Vagina (tissue), 2 donors: ENCODE results near the gene DNPEP.
"Not testable (repeated sequence)": the region's sequence is repeated elsewhere in the genome, so short reads cannot be mapped to it uniquely, and the experiment has no call there.

Experiments used
- POLR2A ChIP-seq, 2 donors: fragments of 450-650 bp; IDR thresholded peaks; one replicate each; pipeline ENCODE4 v1.6.1; 2017; ENCODE audit warnings: antibody characterized with exemption in 2 of 2, mild to moderate bottlenecking in 2 of 2, moderate library complexity in 2 of 2
- POLR2AphosphoS5 ChIP-seq, 2 donors: sonication (generic); formaldehyde crosslinking; IDR thresholded peaks; one replicate each; pipeline ENCODE4 v1.9.0; 2017; ENCODE audit warnings: antibody characterized with exemption in 2 of 2, mild to moderate bottlenecking in 2 of 2, low read depth in 1 of 2; ENCODE audit not compliant: insufficient read depth in 1 of 2
- TF ChIP-seq, protein P1 (sequence below), 3 experiments: fragments of 450-650 bp in 2 of 3; fragments of 200-600 bp in 1 of 3; sonication (generic) in 1 of 3; IDR thresholded peaks; one replicate each; pipeline ENCODE4 v1.5.1; 2017 to 2019; ENCODE audit warnings: antibody characterized with exemption in 3 of 3, mild to moderate bottlenecking in 2 of 3, moderate library complexity in 2 of 3

DNA sequence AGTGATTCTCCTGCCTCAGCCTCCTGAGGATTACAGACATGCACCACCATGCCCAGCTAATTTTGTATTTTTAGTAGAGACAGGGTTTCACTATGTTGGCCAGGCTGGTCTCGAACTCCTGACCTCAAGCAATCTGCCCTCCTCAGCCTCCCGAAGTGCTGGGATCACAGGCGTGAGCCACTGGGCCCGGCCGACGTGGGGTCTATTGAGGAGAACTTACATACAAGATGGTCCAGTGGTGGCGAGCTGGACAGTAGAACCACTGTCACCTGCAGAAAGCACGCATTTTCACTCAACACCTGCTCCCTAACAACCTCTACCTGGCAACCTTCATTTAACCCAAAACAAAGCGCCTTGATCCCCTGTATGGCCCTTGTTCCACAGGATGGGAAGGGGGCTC lies 7.3 kb upstream of the DNPEP start:
- TF ChIP-seq, protein P1, sequence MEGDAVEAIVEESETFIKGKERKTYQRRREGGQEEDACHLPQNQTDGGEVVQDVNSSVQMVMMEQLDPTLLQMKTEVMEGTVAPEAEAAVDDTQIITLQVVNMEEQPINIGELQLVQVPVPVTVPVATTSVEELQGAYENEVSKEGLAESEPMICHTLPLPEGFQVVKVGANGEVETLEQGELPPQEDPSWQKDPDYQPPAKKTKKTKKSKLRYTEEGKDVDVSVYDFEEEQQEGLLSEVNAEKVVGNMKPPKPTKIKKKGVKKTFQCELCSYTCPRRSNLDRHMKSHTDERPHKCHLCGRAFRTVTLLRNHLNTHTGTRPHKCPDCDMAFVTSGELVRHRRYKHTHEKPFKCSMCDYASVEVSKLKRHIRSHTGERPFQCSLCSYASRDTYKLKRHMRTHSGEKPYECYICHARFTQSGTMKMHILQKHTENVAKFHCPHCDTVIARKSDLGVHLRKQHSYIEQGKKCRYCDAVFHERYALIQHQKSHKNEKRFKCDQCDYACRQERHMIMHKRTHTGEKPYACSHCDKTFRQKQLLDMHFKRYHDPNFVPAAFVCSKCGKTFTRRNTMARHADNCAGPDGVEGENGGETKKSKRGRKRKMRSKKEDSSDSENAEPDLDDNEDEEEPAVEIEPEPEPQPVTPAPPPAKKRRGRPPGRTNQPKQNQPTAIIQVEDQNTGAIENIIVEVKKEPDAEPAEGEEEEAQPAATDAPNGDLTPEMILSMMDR (IDR thresholded peaks at IDR 0.05): not testable (repeated sequence)
- TF ChIP-seq POLR2A (IDR thresholded peaks at IDR 0.05); POLR2AphosphoS5 (IDR thresholded peaks at IDR 0.05; ENCODE audit: insufficient read depth in 1 of 2, low read depth in 1 of 2): not testable (repeated sequence)
